Activated T-helper 17 cell treated with anti-CD3 and anti-CD28 coated beads, Interleukin-2, amount 50 U/mL, for 72 hours (primary cell): ENCODE results near the gene ACOT7. TPM values are rescaled to one million over a fixed set of nuclear protein-coding genes. Genes with fewer than 3 reads are reported as not detected.
"Not testable (repeated sequence)": the region's sequence is repeated elsewhere in the genome, so short reads cannot be mapped to it uniquely, and the experiment has no call there.

Source experiments
- ATAC-seq: fragments of 150-1000 bp; cut with Tn5 transposase; replicated peaks from 2 replicates; pipeline ENCODE4 v1.10.0; 2021; ENCODE audit warnings: mild to moderate bottlenecking, moderate library complexity
- H3K27ac Mint-ChIP-seq: one replicate; pipeline ENCODE4 v1.8.0; 2022; ENCODE audit warnings: mixed read lengths
- H3K27me3 Mint-ChIP-seq: one replicate; pipeline ENCODE4 v1.8.0; 2022; ENCODE audit warnings: mixed read lengths
- H3K36me3 Mint-ChIP-seq: one replicate; pipeline ENCODE4 v1.8.0; 2022; ENCODE audit warnings: low read depth, mild to moderate bottlenecking, mixed read lengths
- H3K4me1 Mint-ChIP-seq: one replicate; pipeline ENCODE4 v1.8.0; 2022; ENCODE audit warnings: mixed read lengths
- H3K4me3 Mint-ChIP-seq: one replicate; pipeline ENCODE4 v1.8.0; 2022; ENCODE audit warnings: mild to moderate bottlenecking, mixed read lengths
- H3K9me3 Mint-ChIP-seq: one replicate; pipeline ENCODE4 v1.8.0; 2022; ENCODE audit warnings: mixed read lengths
- total RNA-seq, 2 donors: library from RNA; stranded (reverse); gene quantifications; one replicate each; pipeline ENCODE4 v1.2.3, GENCODE V29; 2022

Gene ACOT7
- total RNA-seq, 2 donors from 2014 or later: 43.5 to 96.3 TPM

- not testable (repeated sequence) for H3K9me3 Mint-ChIP-seq, ATAC-seq, H3K27ac Mint-ChIP-seq, H3K4me1 Mint-ChIP-seq, H3K27me3 Mint-ChIP-seq, H3K36me3 Mint-ChIP-seq
- peak overlapping the region; percentile 83 for H3K4me3 Mint-ChIP-seq
Measured at GRCh38 chr1:6395130-6395529, 1.6 kb upstream of the ACOT7 start.

- H3K4me1 Mint-ChIP-seq: peaks cover 5% of the 10 kb centered on the region
- H3K9me3 Mint-ChIP-seq: no peaks in the 10 kb centered on the region
- H3K27me3 Mint-ChIP-seq: no peaks in the 10 kb centered on the region
- H3K27ac Mint-ChIP-seq: no peak overlapping the region
- H3K4me3 Mint-ChIP-seq: peak overlapping the region; percentile 83
- ATAC-seq: no peak
- no peaks in the 10 kb centered on the region for H3K36me3 Mint-ChIP-seq
Measured at GRCh38 chr1:6392809-6393399, 663 bp downstream of the ACOT7 start.

GRCh38 chr1:6391951-6392808 is 1.4 kb downstream of the ACOT7 start:
- no peaks in the 10 kb centered on the region for H3K9me3 Mint-ChIP-seq

GRCh38 chr1:6389971-6390370 is 3.6 kb downstream of the ACOT7 start:
- Mint-ChIP-seq H3K9me3 (no peaks in the 10 kb centered on the region), H3K4me1 (peaks cover 5% of the 10 kb centered on the region), H3K36me3 (no peaks in the 10 kb centered on the region), H3K4me3 (no peak overlapping the region), H3K27me3 (no peaks in the 10 kb centered on the region), H3K27ac (no peak overlapping the region)
- ATAC-seq: no peak

More at GRCh38 chr1:6391951-6392808, 1.4 kb downstream of the ACOT7 start:
- no peaks in the 10 kb centered on the region for H3K36me3 Mint-ChIP-seq
- H3K4me1 Mint-ChIP-seq: peaks cover 5% of the 10 kb centered on the region
- no peaks in the 10 kb centered on the region for H3K27me3 Mint-ChIP-seq
- no peak overlapping the region for H3K27ac Mint-ChIP-seq
- H3K4me3 Mint-ChIP-seq: peak overlapping the region; percentile 83
- ATAC-seq: no peak

- no peak overlapping the region for H3K4me3 Mint-ChIP-seq
- no peaks in the 10 kb centered on the region for H3K36me3 Mint-ChIP-seq
- peaks cover 5% of the 10 kb centered on the region for H3K4me1 Mint-ChIP-seq
- ATAC-seq: no peak
- H3K27me3 Mint-ChIP-seq: no peaks in the 10 kb centered on the region
- no peak overlapping the region for H3K27ac Mint-ChIP-seq
- no peaks in the 10 kb centered on the region for H3K9me3 Mint-ChIP-seq
Measured at GRCh38 chr1:6386371-6386949, 7.1 kb downstream of the ACOT7 start.

- H3K27ac Mint-ChIP-seq: no peak overlapping the region
- H3K36me3 Mint-ChIP-seq: no peaks in the 10 kb centered on the region
- H3K4me1 Mint-ChIP-seq: peaks cover 5% of the 10 kb centered on the region
- no peaks in the 10 kb centered on the region for H3K9me3 Mint-ChIP-seq
- H3K4me3 Mint-ChIP-seq: no peak overlapping the region
- no peaks in the 10 kb centered on the region for H3K27me3 Mint-ChIP-seq
- no peak for ATAC-seq
Measured at GRCh38 chr1:6385488-6386191, 7.9 kb downstream of the ACOT7 start.

- ATAC-seq: no peak
- Mint-ChIP-seq H3K4me1 (peaks cover 2% of the 10 kb centered on the region), H3K4me3 (no peak overlapping the region), H3K27me3 (no peaks in the 10 kb centered on the region), H3K36me3 (no peaks in the 10 kb centered on the region), H3K27ac (no peak overlapping the region), H3K9me3 (no peaks in the 10 kb centered on the region)
Measured at GRCh38 chr1:6384962-6385361, 8.6 kb downstream of the ACOT7 start.

GRCh38 chr1:6384135-6384534 is 9.4 kb downstream of the ACOT7 start:
- Mint-ChIP-seq H3K27me3 (no peaks in the 10 kb centered on the region), H3K4me1 (no peaks in the 10 kb centered on the region), H3K36me3 (no peaks in the 10 kb centered on the region), H3K9me3 (no peaks in the 10 kb centered on the region), H3K4me3 (no peak overlapping the region), H3K27ac (no peak overlapping the region)
- ATAC-seq: no peak

GRCh38 chr1:6380037-6380436 is 13.5 kb downstream of the ACOT7 start:
- no peaks in the 10 kb centered on the region for H3K36me3 Mint-ChIP-seq
- no peak overlapping the region for H3K4me3 Mint-ChIP-seq
- H3K9me3 Mint-ChIP-seq: no peaks in the 10 kb centered on the region
- H3K4me1 Mint-ChIP-seq: no peaks in the 10 kb centered on the region
- no peak for ATAC-seq
- H3K27me3 Mint-ChIP-seq: no peaks in the 10 kb centered on the region
- no peak overlapping the region for H3K27ac Mint-ChIP-seq

- no peak overlapping the region for H3K27ac Mint-ChIP-seq
- no peak overlapping the region for H3K4me3 Mint-ChIP-seq
- no peaks in the 10 kb centered on the region for H3K36me3 Mint-ChIP-seq
- H3K9me3 Mint-ChIP-seq: no peaks in the 10 kb centered on the region
- no peaks in the 10 kb centered on the region for H3K4me1 Mint-ChIP-seq
- no peak for ATAC-seq
- H3K27me3 Mint-ChIP-seq: no peaks in the 10 kb centered on the region
Measured at GRCh38 chr1:6378096-6378746, 15.3 kb downstream of the ACOT7 start.

GRCh38 chr1:6373961-6374720 is 19.4 kb downstream of the ACOT7 start:
- no peaks in the 10 kb centered on the region for H3K27me3 Mint-ChIP-seq
- H3K27ac Mint-ChIP-seq: no peak overlapping the region
- no peaks in the 10 kb centered on the region for H3K4me1 Mint-ChIP-seq
- H3K36me3 Mint-ChIP-seq: no peaks in the 10 kb centered on the region
- H3K9me3 Mint-ChIP-seq: no peaks in the 10 kb centered on the region
- ATAC-seq: no peak
- H3K4me3 Mint-ChIP-seq: no peak overlapping the region

GRCh38 chr1:6372236-6372635 is 21.3 kb downstream of the ACOT7 start:
- not testable (repeated sequence) for H3K9me3 Mint-ChIP-seq, H3K36me3 Mint-ChIP-seq, H3K4me1 Mint-ChIP-seq, H3K27ac Mint-ChIP-seq, H3K4me3 Mint-ChIP-seq, H3K27me3 Mint-ChIP-seq, ATAC-seq

- Mint-ChIP-seq H3K4me1 (peaks cover 2% of the 10 kb centered on the region), H3K36me3 (no peaks in the 10 kb centered on the region), H3K27ac (no peak overlapping the region), H3K4me3 (no peak overlapping the region), H3K27me3 (no peaks in the 10 kb centered on the region), H3K9me3 (no peaks in the 10 kb centered on the region)
- no peak for ATAC-seq
Measured at GRCh38 chr1:6370006-6370405, 23.6 kb downstream of the ACOT7 start.
